ENCODE data around the gene CPEB3. TPM values are rescaled to one million over a fixed set of nuclear protein-coding genes. Genes with fewer than 3 reads are reported as not detected.

Gene CPEB3
- total RNA-seq, 2 donors from 2014 or later, result 6.9 to 11.4 TPM

DNA sequence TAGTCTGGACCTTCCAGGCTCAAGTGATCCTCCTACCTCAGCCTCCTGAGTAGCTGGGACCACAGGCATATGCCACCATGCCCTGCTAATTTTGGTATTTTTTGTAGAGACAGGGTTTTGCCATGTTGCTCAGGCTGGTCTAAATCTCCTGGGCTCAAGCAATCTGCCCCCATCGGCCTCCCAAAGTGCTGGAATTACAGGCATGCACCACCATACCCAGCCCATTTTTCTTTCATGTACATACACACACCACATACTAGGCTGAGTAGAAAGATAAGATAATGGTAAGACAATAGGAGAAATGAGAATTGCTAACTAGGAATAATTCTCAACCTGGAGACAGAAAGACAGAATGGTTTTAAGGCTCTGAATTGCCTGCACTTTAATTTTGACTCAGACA lies 83.8 kb downstream of the CPEB3 start:
- Histone ChIP-seq H3K36me3 (no peaks in the 10 kb centered on the region), H3K4me1 (peaks cover 0 to 18% of the 10 kb centered on the region in 2 donors), H3K4me3 (no peak overlapping the region), H3K27ac (no peak overlapping the region), H3K9me3 (no peaks in the 10 kb centered on the region), H3K27me3 (no peaks in the 10 kb centered on the region)
- no peak for DNase-seq (ENCODE audit: low spot score)
- no peak for TF ChIP-seq CTCF (IDR thresholded peaks at IDR 0.05)

DNA sequence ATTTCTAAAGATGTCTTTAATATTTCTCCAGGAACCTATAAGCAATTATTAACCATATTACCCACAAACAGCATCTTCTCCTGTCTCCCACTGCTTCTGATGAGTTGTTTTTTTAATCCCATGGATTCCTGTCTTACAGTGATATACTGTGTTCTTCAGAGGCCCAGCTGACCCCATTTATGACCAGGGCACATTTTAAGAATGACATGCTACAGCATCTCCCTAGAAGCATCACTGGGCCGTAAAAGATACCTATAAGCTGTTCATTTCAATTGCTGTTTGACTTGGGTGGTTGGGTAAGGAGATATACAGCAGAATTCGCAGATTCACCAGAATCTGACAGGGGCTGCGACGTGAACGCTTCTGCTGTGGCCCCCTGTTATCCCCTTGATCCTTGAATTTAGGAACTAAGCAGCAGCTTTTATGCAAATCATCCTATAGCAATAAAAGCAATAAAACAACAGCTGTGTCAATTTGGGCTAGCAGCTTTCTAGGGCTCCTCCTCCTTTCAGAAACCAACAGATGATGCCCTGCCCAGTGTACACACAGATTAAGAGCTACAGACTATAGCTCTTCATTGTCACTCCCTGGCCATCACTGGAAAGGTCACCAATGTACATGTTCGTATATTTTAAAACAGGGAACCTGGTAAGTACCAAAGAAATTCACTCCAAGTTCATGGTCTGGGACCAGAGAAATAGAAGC lies 86.8 kb downstream of the CPEB3 start:
- no peaks in the 10 kb centered on the region for H3K9me3 ChIP-seq
- no peak for DNase-seq (ENCODE audit: low spot score)
- no peaks in the 10 kb centered on the region for H3K27me3 ChIP-seq
- H3K4me1 ChIP-seq, result peaks cover 0 to 9% of the 10 kb centered on the region in 2 donors
- H3K36me3 ChIP-seq, result no peaks in the 10 kb centered on the region
- no peak overlapping the region for H3K4me3 ChIP-seq
- TF ChIP-seq CTCF (IDR thresholded peaks at IDR 0.05), result no peak
- H3K27ac ChIP-seq, result no peak overlapping the region

- Histone ChIP-seq H3K4me1 (no peaks in the 10 kb centered on the region), H3K4me3 (no peak overlapping the region), H3K27ac (no peak overlapping the region), H3K9me3 (no peaks in the 10 kb centered on the region), H3K36me3 (no peaks in the 10 kb centered on the region), H3K27me3 (no peaks in the 10 kb centered on the region)
- DNase-seq (ENCODE audit: low spot score), result no peak
- TF ChIP-seq CTCF (IDR thresholded peaks at IDR 0.05), result no peak
Measured at GRCh38 chr10:92202536-92202935, 88.3 kb downstream of the CPEB3 start.

DNA sequence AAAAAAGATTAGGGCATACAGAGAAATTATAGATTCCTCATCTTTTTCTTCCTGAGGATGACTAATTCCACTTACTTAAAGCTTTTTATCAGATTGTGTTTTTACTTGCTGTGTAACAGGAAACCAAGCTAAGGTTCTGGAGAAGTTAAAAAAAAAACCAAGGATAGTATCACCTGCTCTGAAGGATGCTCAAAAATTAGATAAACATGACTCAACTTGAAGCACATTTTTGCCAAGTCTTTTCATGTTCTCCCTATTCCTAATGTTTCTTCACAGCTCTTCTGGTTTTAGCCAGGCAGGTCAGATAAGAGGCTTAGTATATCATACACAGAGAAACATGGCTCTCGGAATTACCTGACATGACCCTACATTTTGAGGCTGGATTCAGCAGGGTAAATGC lies 90.3 kb downstream of the CPEB3 start:
- no peak for TF ChIP-seq CTCF (IDR thresholded peaks at IDR 0.05)
- no peak overlapping the region for H3K27ac ChIP-seq

GRCh38 chr10:92187101-92187500 lies 103.8 kb downstream of the CPEB3 start:
- Histone ChIP-seq H3K4me3 (no peak overlapping the region), H3K27me3 (no peaks in the 10 kb centered on the region), H3K4me1 (no peaks in the 10 kb centered on the region), H3K27ac (no peak overlapping the region), H3K36me3 (no peaks in the 10 kb centered on the region), H3K9me3 (no peaks in the 10 kb centered on the region)
- no peak for DNase-seq (ENCODE audit: low spot score)
- no peak for TF ChIP-seq CTCF (IDR thresholded peaks at IDR 0.05)

More for the DNA sequence above, 90.3 kb downstream of the CPEB3 start:
- Histone ChIP-seq H3K4me1 (no peaks in the 10 kb centered on the region), H3K27me3 (no peaks in the 10 kb centered on the region), H3K4me3 (no peak overlapping the region), H3K36me3 (no peaks in the 10 kb centered on the region), H3K9me3 (no peaks in the 10 kb centered on the region)
- DNase-seq (ENCODE audit: low spot score), result no peak

- Histone ChIP-seq H3K27me3 (no peaks in the 10 kb centered on the region), H3K4me1 (peaks cover 0 to 7% of the 10 kb centered on the region in 2 donors), H3K36me3 (no peaks in the 10 kb centered on the region), H3K9me3 (no peaks in the 10 kb centered on the region), H3K4me3 (no peak overlapping the region), H3K27ac (peak overlapping the region; percentile 38 to 44)
- TF ChIP-seq CTCF (IDR thresholded peaks at IDR 0.05), result no peak
- no peak for DNase-seq (ENCODE audit: low spot score)
Measured at GRCh38 chr10:92184977-92185376, 105.9 kb downstream of the CPEB3 start.
